ENCODE results near the gene SLCO3A1. TPM values are rescaled to one million over a fixed set of nuclear protein-coding genes. Genes with fewer than 3 reads are reported as not detected.
"Not testable (repeated sequence)": the region's sequence is repeated elsewhere in the genome, so short reads cannot be mapped to it uniquely, and the experiment has no call there.

Gene SLCO3A1
- total RNA-seq, 1 donor from 2014 or later: not detected

- DNase-seq (ENCODE audit: low read depth): no peak
Measured at GRCh38 chr15:91961357-91961756, 107.8 kb downstream of the SLCO3A1 start.

- not testable (repeated sequence) for DNase-seq (ENCODE audit: low read depth)
Measured at GRCh38 chr15:91963747-91964146, 110.2 kb downstream of the SLCO3A1 start.

- no peak for DNase-seq (ENCODE audit: low read depth)
Measured at GRCh38 chr15:91965501-91966193, 112.1 kb downstream of the SLCO3A1 start.

DNA sequence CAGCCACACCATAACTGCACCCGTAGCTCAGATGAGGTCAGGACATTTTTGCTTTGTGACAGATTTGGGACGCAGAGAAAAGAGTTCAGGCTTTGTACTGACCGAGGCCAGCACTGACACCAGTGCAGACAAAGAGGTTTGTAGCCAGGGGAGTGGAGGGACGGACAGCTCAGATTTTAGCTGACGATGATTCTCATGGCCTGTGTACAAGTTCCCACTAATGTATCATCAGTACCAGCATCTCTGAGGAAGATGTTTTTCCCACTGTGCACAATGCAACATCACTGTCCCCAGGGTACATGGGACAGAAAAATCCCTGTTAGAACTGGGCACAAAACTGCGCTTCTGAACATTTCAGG, 112.7 kb downstream of the SLCO3A1 start:
- DNase-seq (ENCODE audit: low read depth): no peak

- DNase-seq (ENCODE audit: low read depth): no peak
Measured at GRCh38 chr15:91967935-91968606, 114.6 kb downstream of the SLCO3A1 start.

- no peak for DNase-seq (ENCODE audit: low read depth)
Measured at GRCh38 chr15:91968610-91969009, 115.1 kb downstream of the SLCO3A1 start.

GRCh38 chr15:91970142-91970541, 116.6 kb downstream of the SLCO3A1 start:
- DNase-seq (ENCODE audit: low read depth): no peak

DNA sequence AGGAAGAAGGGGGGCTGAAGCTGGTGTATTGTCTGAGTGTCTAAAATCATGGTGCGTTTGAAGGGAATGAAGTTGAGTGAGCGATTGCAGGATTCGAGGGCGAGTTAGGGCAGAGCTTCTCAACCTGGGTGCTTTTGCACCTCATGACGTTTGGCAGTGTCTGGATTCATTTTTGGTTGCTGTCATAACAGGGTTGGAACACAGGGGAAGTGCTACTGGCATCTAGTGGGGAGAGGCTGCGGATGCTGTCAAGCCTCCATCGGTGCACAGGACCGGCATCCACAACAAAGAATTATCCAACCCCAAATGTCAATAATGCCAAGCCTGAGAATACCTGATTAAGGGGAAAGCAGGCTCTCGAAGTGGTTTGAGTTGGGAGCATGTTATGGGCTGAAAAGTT, 120.0 kb downstream of the SLCO3A1 start:
- no peak for DNase-seq (ENCODE audit: low read depth)

GRCh38 chr15:91974321-91974720, 120.8 kb downstream of the SLCO3A1 start:
- no peak for DNase-seq (ENCODE audit: low read depth)

DNA sequence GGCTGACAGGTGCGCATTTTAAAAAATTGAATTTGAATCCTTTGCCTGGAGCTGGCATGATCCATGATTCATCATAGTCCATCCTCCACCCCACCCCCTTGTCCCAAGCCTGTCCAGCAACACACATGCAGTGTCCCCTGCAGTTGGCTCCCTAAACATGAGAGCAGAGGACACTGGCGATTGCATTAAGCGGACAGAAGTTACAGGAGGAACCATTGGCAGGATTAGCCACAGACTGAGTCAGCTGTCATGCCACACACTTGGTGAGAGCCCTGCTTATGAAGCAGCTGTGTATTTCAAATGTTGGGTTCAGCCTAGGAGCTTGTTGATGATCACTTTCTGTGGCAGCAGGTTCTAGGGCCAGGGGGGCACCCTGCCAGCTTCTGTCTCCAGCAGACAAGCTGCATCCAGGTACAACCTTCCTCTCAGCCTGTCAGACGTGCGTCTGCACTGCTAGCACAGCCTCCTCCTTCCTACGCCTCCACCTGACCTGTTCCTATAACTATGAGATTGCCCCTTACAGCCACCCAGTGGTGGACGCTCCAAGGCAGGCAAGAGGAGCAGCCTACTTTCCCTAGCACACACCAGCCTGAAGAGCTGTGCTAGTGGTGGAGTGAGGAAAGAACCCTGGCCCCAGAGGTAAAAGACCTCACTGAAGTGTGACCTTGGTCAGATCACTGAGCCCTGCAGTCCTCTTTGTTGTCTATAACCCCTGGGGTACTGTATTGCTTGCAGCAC, 121.9 kb downstream of the SLCO3A1 start:
- no peak for DNase-seq (ENCODE audit: low read depth)

DNA sequence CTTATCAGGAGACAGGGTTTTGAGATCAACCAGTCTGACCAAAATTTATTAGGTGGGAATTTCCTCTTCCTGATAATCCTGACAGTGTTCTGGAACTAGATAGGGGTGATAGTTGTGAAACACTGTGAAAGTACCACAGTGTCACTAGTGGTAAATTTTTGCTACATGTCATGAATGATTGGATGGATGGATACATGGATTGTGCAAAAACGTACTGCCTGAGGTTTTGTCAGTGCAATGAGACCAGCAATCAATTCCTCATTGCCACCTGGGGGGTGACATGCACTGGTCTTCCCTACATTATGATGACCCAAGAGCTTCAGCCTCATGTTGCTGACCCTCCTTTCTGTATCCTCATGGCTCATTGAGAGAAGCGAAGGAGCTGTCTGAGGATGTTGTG, 123.5 kb downstream of the SLCO3A1 start:
- no peak for DNase-seq (ENCODE audit: low read depth)

- DNase-seq (ENCODE audit: low read depth): peak; percentile 3
Measured at GRCh38 chr15:91980502-91981267, 127.2 kb downstream of the SLCO3A1 start.

DNA sequence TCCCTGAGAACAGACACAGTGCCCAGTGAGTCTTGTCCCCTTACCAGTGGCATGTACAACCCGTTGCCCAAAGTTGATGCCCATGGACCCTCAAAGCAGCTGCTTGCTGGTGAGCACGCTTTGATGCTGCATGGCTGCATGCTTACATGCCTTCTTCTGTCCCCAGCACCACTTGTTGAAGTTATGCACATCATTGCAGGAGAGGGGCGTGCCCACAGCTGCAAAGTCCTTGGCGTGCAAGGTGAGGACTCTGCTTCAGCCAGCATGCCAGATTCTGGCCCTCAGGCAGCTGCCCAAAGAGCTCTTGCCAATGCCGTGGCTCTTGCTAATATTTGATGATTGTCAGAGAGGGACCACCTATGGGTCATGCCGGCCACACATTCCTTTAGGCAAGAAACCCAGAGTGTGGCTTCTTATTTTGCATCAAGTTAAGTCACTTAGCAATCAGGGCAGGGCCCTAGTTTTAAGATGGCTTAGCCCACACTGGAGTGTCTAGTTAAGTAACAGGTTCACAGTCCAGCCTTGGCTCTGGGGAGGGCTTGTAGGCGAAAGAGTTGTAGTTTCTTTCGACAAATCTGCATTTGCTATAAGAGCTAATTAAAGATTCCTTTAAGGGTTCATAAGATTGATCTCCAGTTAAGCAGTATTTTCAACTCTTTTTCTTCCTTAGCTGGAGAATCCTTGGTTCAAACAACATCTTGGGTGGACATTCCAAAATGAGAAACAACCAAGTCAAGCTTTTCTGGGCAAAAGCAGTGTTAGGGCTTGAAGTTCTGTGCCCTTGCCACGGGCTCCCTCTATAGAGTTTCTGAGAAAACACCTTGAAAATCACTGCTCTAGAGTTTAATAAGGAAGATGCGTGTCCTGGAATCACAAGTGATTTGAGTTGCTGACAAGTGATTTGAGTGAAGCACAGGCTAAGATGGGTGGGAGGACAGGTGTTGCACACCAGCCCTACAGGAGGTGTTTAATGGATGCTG, 128.6 kb downstream of the SLCO3A1 start:
- no peak for DNase-seq (ENCODE audit: low read depth)

DNA sequence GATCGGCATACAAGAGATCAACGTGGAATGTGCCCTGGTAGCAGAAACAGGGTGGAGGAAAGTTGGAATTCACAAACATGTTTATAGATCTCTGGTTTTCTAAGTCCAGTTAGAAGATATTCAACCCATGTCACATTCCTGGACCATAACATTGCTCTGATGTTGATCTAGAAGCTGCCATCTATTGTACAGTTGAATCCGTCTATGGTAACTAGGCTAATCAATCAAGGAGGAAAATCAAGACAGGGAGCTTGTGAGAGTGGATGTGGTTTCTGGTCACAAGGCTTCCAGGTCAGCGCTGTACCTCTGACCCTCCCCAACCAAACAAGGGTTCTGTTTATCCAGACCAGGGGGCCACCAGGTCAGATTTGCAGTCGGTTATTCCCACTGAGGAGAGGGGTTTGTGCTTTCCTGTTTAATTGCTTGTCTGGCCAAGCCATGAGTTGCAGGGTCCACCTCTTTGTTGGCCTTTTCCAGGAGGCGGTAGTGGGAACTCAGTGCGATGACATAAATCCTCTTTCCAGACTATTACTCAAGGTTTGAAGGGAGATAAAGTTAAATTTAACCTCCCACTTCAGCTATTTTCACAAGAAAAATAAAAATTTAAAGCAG, 130.3 kb downstream of the SLCO3A1 start:
- DNase-seq (ENCODE audit: low read depth): no peak

GRCh38 chr15:91985297-91985696, 131.8 kb downstream of the SLCO3A1 start:
- no peak for DNase-seq (ENCODE audit: low read depth)

DNA sequence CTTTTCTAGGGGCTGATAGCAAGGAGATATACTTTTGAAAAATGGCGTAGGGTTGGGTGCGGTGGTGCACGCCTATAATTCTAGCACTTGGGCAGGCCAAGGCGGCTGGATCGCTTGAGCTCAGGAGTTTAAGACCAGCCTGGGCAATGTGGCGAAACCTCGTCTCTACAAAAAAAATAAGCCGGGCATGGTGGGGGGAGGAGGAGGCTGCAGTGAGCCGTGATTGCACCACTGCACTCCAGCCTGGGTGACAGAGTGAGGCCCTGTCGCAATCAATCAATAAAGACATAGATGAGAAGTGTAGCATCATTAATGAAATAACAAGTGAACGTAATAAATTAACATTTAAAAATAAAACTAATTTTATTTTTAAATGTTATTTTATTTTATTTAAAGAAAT, 134.6 kb downstream of the SLCO3A1 start:
- DNase-seq (ENCODE audit: low read depth): no peak

DNA sequence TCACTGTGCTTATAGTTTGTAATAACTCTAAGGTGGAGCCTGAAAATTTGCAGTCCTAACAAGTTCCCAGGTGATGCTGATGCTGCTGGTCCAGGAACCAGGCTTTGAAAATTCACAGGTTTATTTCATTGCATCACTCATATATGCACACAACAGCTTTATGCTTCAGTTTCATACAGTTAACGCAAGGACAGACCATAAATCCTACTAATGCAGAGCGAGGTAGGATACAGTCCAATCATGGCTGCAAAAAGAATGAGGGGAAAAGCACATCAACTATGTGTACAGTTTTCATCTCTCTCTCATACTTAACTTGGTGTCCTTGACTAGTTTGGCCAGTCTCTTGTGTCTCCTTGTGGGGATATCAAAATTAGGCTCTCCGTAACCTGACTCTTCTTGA, 135.1 kb downstream of the SLCO3A1 start:
- DNase-seq (ENCODE audit: low read depth): no peak

DNA sequence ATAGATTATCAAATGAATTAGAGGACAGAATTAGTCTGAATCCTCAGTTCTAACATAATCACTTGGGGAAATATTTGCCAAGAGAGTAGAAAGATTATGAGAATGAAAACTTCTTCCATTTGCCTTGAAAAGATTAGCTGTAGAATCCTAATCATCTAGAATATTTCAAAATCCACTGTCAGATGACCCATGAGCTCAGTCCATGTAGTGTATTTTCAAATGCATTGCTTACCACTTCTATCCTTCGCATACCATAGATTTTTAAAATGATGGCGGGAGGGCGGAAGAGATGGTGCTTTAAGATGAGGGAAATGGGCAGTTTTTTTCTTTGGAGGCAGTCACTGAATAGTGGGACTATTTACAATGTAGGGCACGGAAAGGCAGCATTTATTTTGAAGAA, 136.3 kb downstream of the SLCO3A1 start:
- DNase-seq (ENCODE audit: low read depth): no peak

GRCh38 chr15:91992945-91993344, 139.4 kb downstream of the SLCO3A1 start:
- no peak for DNase-seq (ENCODE audit: low read depth)

DNA sequence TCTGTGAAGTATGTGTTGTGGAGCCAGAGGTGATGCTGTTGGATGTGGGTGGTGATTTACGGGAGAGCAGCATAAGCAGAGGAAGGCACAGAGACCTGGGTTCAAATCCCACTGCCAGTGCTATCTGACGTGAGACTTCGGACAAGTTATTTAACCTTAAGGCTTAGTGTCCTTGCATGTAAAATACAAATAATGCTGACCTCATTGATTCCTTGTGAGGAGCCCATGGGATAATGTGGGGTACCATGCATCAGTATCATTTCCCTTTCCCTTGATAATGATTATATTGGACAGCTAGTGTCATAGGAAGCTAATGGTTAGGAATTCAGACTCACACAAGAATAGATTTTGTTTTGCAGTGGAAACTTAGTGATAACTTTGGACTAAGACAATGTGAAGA, 141.6 kb downstream of the SLCO3A1 start:
- no peak for DNase-seq (ENCODE audit: low read depth)
